H4 (cell line): ENCODE measurements around the gene EXOC4. TPM values are rescaled to one million over a fixed set of nuclear protein-coding genes. Genes with fewer than 3 reads are reported as not detected.
"Not testable (repeated sequence)": the region's sequence is repeated elsewhere in the genome, so short reads cannot be mapped to it uniquely, and the experiment has no call there.

ENCODE experiments used
- DNase-seq: peaks from one replicate; pipeline ENCODE4 v3.0.0-alpha.2; 2015; ENCODE audit warnings: low spot score
- total RNA-seq: library from RNA; depleted of rRNA; stranded (reverse); fragments of >200 nt; shearing (Covaris generic); gene quantifications from 2 replicates; pipeline ENCODE4 v1.2.3, GENCODE V29; 2014

Gene EXOC4
- total RNA-seq, 1 experiment from 2014 or later, result 54.3 TPM

DNA sequence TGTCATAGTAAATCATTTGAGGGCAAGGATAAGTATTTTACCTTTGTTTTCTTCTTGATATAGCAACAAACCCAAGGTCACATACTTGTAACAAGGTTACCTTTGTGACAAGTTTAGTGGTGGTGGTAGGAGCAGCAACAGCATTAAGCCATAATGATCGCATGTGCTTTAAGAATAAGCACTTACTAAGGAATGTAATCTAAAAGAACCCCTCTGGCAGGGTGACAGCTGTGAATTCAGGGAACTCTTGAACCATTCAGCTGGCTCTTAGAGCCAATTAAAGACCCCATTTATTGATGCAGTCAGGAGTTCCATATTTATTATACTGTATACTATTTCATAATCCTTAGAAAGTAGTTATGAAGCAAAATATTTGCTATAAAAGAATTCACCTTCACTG lies 370.8 kb downstream of the EXOC4 start:
- DNase-seq, result no peak

DNA sequence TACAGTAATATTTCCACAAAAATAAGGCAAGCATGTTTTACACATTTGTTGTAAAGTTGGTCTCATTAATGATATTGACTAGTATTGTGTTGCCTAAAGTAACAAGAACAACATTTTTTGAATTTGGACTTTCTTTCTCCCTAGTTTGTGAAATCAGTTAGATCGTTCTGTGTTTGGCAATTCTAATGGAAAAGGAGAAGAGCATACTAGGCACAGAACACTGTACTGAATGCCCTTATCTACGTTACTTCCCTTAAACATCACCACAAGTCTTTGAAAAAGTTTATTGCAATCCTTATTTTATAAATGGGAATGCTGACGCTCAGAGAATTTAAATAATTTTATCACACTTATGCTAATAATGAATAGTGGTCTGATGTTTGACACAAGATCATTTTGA lies 372.2 kb downstream of the EXOC4 start:
- no peak for DNase-seq

DNA sequence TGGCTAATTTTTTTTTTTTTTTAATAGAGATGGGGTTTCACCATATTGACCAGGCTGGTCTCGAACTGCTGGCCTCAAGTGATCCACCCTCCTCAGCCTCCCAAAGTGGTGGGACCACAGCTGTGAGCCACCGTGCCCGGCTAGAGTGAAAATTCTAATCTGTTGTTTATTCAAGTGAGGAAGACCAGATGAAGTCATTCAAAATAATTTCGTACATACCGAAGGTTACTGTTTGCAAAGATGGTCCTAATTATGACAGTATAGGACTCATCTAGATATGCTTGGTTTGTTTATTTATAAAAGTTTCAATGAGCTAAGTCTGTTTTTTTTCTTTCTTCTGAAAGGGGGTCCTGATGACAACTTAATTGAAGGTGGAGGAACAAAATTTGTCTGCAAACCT lies 376.8 kb downstream of the EXOC4 start:
- no peak for DNase-seq

DNA sequence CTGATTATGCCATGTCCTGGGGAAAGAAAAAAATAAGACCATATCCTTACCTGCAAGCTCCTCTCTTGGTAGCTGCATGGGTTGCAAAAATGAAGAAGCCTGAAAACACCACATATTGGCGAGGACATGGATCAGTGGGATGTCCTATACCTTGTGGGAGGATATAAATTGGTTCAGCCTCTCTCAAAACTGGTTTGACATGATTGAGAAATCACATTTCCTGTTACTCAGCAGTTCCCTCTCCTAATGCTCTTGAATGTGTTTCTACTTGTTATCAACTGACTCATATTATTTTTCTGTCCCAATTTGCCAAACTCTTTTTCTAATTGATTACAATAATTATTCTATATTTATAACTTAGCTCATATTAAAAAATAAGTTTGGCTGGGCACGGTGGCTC lies 380.2 kb downstream of the EXOC4 start:
- DNase-seq, result no peak

DNA sequence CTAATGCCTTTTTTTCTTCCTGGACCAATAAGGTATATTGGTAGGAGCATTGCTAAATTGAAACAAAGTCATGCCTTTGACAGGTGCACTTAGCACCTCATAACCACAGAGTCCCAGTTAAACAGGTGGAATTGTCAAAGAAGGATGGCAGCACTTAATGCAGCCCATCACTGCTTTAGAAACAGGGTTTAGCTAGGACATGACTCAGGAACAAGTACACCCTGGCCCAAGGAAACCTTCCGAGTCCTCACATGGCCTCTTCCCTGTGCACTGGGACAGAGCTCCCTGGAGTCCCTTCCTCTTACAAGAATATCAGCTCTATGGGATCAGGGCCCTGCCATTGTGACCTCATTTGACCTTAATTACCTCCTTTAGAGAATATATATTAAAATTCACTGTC lies 382.7 kb downstream of the EXOC4 start:
- DNase-seq, result no peak

DNA sequence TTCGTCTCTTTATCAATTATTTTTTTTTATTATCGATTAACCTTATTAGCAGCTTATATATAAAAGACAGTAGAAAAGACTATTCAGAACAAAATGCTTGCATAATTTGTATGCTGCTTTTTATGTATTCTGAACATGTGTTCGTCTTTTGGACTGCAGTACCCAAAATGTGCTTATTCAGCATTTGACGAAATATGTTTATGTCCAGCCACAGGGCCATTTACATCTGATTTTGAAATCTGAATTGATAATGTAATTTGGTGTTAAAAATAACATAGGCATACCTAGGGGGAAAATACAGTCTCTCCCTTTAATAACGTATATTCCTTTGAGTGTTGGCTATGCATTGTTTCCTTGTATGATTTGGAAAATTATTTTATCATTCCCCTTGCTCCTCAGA lies 386.0 kb downstream of the EXOC4 start:
- DNase-seq, result no peak

DNA sequence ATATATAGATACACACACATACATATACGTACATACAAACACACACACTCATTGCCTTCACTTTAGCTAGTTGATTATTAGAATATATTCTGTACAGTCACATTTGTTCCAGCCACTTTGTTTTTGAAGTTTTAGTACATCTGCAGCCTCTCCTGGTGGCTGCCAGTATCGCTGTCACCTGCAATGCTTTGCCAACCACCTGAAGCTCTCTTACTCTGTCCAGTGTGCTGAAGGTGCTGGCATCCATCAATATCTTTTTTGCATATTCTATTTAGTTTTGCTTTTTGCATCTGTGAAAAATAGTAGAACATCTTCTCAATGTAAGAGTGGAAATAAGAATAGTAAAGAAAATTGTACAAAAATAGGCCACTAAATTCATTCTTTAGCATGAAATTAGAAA lies 388.6 kb downstream of the EXOC4 start:
- no peak for DNase-seq

DNA sequence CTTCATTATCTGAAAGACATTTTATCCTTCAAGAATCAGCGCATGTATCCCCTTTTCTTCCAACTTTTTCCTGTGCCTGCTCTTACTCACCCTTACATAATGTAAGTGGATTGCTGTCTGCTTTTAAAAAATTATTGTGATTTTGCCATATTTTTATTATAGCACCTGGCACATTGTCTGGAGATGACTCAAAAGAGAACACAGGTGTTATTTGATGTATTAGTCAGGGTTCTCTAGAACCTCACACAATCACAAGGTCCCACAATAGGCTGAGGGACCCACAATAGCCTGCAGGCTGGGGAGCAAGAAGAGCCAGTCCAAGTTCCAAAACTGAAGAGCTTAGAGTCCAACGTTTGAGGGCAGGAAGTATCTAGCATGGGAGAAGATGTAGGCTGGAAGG lies 390.0 kb downstream of the EXOC4 start:
- no peak for DNase-seq

DNA sequence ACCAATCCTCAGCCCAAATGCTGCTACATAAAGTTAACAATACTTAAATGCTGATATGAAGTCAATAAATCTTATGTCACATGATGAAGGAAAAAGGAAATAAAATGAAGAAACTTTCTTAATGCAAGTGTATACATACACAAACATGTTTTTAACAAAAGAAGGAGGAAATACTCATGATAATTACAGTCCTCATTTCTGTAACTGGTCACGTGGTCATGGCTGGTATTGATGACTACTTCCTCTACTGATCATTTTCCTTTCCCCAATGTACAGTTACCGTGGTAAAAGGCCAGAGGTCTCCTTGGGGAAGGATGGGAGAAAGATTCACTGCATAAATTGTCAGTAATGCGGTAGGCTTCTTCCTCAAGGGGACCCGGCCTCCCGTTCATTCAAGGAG lies 390.8 kb downstream of the EXOC4 start:
- DNase-seq, result not testable (repeated sequence)

DNA sequence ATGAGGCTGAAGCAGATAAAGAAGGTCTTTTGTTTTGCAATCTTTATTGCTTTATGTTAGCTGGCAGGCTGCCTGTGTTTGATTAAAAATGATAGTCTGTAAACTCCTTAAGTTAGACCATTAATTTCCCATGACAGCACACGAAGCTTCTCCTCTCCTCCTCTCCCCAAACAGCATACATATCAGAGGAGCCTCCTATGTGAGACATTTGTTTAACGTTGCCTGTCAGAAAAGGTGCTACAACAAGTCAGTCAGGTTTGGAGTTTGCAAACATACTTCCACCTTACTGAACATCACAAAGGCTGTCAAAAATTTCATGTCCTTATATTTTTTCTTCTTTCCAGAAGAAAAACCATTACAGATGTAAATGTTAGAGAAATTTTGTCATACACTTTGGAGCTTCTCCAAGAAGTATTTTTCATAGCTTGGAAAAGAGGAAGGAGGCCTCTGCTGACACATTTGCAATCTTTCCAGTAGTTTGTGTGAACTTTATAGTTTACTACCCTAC lies 393.1 kb downstream of the EXOC4 start:
- DNase-seq, result no peak

DNA sequence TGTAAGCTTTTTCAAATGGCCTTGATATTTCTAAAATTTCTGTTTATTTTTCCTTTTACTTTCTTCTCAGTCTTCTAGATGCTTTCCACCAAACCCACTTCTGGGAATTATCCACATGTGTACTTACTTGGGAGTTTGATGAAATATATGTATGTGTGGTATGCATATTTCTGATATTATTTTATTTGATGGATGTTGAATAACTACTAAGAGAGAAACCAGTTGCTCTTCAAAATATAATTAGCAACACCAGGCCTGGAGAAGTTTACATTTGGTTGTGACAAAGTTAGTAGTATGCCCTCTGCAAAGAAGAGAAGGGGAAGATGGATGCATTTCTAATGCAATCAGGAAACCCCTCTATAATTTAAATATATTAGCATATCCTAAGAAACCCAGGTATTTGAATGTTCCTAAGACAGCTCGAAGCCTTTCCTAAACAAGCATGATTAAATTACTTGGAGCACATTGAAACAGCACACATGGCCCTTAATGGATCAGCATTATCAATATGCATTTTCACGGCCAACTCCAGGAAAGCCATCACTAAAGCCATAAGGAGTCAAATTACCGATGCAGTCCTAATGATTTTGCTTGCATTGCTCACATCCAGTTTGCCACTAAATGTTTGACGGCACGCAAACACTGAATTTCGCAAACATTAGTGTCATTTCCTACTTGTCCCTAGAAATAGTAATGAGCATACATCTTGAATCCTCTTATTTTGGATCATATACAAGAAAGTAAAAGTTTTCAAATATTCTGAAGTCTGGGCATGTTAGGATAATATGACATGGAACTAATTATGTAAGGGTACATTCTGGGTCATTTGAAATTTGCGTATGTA lies 393.8 kb downstream of the EXOC4 start:
- no peak for DNase-seq

DNA sequence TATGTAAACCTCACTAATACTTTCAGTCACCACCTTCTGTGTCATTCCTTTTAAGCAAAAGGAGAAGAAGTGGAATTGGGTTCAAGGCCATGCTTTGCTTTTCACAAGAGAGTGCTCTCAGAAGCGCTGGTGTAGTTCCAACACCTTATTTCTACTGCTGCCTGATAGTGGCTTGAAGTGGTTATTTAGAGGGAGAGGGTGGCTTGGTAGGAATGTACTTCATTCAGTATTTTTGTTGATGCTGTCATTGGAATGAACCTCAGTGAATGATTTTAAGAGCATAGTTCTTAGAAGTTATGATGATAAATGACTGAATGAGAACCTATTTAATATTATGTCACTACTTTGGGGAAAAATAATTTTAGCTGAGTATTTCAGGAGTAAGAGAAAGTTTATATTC lies 396.7 kb downstream of the EXOC4 start:
- no peak for DNase-seq

DNA sequence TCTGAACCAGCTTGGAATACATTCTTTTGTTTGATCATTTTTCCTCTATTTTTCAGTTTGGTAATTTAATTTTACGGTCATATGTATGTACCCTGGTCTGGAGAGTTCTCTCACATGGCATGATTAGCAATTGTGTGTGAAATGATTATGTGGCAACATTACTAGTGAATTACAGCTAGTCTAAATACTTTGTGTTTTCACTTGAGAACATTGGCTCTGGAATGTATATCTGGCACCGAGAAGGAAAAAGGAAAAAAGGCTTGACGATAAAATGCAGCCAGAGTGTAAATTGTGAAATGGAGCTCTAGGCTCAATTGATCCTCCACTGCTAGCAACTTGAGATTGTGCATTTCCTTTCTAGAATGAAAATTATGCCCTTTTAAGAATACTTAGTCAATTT lies 397.2 kb downstream of the EXOC4 start:
- no peak for DNase-seq

DNA sequence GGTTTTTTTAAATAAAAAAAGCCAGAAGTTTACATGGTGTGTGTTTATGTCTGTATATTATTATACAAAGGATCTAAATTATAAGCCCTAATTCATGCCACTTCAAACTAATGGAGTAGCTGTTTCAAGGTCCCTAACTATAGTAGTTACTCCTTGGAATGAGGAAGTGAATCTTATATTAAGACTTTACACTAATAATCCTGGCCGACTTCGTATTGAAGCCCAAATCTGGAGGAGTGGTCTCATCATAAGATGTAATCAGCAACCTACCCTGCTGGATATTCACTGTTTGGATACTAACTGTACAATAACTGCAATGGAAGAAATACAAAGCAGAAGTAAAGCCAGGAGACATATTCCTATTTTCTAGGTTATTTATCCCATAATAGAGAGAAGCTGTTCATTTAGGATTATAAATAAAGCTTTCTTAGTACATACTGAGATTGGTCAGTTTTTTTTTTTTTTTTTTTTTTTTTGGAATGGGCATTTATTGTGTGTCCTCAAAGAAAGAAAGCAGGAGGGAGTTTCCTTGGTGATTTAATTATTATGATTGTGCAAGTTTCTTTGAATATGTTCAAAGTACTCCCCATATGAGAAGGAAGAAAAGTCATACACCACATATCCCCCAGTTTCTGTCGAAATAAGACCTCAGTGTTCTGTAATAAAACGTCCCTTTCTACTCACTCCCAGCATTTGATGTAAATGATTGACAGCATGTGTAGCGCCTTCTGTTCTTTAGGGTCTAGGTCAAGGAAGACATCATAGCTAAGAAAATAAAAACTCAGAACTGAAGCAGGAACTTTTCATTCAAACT lies 397.8 kb downstream of the EXOC4 start:
- no peak for DNase-seq

DNA sequence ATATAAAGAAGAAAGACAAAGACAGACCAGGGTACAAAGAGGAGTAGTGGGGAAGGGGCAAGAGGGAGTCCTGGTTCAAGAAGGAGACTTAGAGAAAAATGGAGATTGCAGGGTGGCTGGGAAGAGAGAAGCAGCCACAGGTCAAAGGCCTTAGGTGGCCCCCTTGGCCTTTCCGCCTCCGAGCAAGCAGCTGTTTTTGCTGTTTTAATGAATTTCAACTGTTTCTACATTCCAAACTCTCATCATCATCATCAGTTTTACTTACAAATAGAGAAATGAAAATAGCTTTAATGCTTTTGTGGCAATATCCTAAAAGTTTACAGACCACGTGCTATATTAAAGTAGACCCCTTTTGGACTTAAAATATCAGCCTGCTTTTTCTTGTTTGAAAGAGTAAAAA lies 399.7 kb downstream of the EXOC4 start:
- no peak for DNase-seq

DNA sequence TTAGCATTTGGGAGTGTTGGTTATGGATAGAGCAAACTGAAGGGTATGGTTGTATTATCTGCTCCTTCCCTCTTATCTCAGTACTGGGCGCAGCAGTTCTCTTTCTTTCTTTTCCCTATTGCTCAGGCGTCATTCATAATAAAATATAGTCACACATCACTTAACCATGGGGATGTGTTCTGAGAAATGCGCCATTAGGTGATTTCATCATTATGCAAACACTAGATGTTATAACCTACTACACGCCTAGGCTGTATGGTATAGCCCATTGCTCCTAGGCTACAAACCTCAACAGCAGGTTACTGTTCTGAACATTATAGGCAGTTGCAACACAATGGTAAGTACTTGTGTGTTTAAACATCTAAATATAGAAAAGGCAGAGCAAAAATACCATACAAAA lies 401.7 kb downstream of the EXOC4 start:
- no peak for DNase-seq

DNA sequence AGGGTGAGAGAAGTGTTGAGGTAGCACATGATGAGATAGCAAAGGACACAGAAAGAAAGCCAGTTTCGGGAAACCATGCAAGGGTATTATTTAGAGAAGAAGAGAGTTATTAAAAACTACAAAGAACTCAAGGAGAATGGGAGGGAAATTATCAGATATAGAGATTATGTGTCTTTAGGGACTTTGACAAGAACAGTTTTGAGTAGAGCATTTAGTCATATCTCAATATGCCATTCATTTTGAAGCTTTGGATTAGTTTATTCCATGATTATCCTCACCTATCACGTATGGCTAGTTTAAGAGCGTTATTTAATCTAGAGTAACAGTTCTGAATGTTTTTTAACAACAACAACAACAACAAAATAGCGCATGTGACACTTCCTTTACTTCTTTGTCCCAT lies 409.4 kb downstream of the EXOC4 start:
- no peak for DNase-seq

DNA sequence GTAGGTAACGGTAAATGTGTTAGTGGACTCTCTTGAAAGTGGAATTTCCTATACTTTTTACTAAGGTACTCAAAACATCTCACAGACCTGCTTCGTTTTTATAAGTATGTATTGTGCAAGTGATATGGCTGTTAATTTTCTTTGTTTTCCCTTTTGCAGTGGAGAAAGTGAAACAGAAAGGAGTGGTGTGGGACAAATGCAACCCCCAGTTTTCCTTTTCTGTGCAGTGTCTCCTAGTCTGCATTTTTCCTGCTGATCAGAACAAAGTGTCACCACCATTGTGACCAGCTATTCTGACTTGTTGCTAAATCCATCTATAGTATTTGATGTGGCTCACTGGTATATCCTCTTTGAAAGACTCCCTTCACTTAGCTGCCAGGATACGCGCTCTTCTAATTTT lies 410.0 kb downstream of the EXOC4 start:
- no peak for DNase-seq

DNA sequence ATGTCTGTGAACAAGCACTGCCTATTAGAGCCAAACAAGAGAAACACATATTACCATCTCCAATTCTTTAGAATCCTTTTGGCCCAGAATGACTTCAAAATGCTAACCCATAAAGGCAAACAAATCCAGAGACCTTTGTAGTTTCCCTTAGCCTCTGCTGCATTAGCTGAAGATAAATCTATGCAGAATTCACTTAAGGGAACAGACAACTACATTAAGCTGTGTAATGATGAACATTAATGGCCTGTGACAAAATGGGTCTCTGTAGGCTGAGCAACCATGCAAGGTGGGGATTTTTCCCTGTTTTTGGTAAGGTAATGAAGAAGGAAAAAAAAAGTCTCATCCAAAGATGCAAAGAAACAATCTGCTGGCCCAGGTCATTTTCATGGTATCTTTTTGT lies 411.6 kb downstream of the EXOC4 start:
- DNase-seq, result no peak

DNA sequence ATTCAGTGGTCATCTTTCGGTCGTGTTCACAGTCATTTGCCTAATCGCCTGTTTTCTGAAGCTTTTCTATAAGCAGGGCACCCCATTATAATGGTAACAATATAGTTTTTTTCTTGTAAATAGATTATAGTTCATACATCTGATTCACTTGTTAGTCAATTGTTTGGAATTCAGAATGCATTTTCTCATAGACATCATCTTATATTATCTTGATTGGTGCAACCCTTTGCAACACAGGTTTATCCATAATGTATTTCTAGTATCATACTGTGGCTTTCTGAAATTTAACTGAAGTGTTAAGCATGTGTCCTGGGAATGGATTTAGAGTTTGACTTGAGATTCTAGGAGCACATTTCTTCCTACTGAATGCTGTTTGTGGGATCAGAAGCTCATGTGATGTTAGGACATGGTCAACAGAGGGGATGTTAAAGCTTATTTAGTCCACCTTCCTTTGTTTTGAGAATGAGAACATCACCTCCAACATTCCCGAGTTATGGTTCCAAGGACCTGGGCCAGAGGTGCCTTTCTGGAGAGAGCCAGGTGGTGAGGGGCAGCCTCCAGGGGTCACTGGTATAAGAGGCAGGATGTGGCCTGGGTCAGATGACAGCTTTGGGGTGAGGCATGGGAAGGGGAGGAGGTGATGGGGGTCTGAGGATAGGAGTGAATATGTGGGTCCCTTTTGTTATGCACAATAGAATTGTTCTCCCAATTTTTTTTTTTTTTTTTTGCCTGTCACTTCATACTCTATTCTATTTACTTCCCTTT lies 415.6 kb downstream of the EXOC4 start:
- DNase-seq, result no peak

DNA sequence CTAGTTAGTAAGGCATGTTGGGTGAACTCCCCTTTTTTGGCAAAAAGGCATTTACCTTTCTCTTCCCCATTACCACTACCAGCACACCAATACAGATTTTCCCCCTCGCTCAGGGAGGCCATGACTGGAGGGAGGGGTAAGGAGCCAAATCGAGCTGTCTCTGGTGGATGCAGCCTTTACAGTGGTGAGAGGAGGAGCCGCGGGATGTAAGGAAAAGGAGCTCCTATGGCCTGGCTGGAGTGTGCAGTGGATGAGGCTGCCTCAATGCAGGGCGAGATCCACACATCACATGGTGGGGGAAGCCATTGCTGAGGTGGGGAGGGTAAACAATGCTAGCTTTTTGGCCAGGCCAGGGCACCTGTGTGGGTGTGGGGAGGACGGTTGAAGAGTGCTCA lies 416.2 kb downstream of the EXOC4 start:
- DNase-seq, result no peak

DNA sequence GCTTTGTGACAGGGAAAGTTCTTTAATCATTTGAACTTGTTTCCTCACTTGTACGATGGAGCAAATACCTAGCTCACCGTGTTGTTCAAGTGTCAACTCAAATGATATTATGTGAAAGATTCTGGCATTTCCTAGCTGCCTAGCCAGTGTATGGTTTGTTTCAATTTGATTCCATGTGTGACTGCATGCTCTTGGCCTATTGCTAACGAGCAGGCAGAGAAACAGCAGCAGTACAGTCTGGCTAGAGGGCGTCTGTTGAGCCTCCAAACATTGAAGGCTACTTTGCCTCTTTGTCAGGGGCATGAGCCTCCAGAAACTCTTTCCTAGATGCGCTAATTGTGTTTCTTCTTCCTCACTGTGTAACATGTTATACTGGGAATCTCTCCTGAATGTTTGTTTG lies 417.4 kb downstream of the EXOC4 start:
- DNase-seq, result no peak
